Smooth muscle cell (in vitro differentiated cells): ENCODE results near the gene GM2A. TPM values are rescaled to one million over a fixed set of nuclear protein-coding genes. Genes with fewer than 3 reads are reported as not detected.

Experiments used
- DNase-seq: peaks from one replicate; lab custom pipeline; 2025; ENCODE audit not compliant: unreplicated experiment; lab: John Stamatoyannopoulos, UW
- H2AFZ ChIP-seq: fragments of 200-600 bp; sonication (generic); 2 replicates; pipeline ENCODE4 v1.6.0; 2016; ENCODE audit warnings: antibody characterized with exemption, low read depth, mild to moderate bottlenecking
- H3F3A ChIP-seq: fragments of 200-600 bp; sonication (generic); 2 replicates; pipeline ENCODE4 v1.6.0; 2017; ENCODE audit warnings: antibody characterized with exemption, low read depth
- H3K27ac ChIP-seq: fragments of 200-600 bp; sonication (generic); 2 replicates; pipeline ENCODE4 v1.5.1; 2016; ENCODE audit warnings: low read depth, mild to moderate bottlenecking
- H3K27me3 ChIP-seq: fragments of 200-600 bp; sonication (generic); 2 replicates; pipeline ENCODE4 v1.6.1; 2016; ENCODE audit warnings: low read depth, mild to moderate bottlenecking
- H3K36me3 ChIP-seq: fragments of 200-600 bp; sonication (generic); 2 replicates; pipeline ENCODE4 v1.5.1; 2016; ENCODE audit warnings: low read depth
- H3K4me1 ChIP-seq: fragments of 200-600 bp; sonication (generic); 2 replicates; pipeline ENCODE4 v1.5.1; 2016; ENCODE audit warnings: low read depth
- H3K4me2 ChIP-seq: fragments of 200-600 bp; sonication (generic); 2 replicates; pipeline ENCODE4 v1.6.0; 2016; ENCODE audit warnings: mild to moderate bottlenecking
- H3K4me3 ChIP-seq: fragments of 200-600 bp; sonication (generic); 2 replicates; pipeline ENCODE4 v1.5.1; 2016; ENCODE audit warnings: mild to moderate bottlenecking
- H3K79me2 ChIP-seq: fragments of 200-600 bp; sonication (generic); 2 replicates; pipeline ENCODE4 v1.6.0; 2016; ENCODE audit warnings: low read depth, mild to moderate bottlenecking
- H3K9ac ChIP-seq: fragments of 200-600 bp; sonication (generic); 2 replicates; pipeline ENCODE4 v1.6.0; 2016; ENCODE audit warnings: low read depth
- H3K9me3 ChIP-seq: fragments of 200-600 bp; sonication (generic); replicated peaks from 2 replicates; pipeline ENCODE4 v1.5.1; 2016; ENCODE audit warnings: low read depth
- H4K20me1 ChIP-seq: fragments of 200-600 bp; sonication (generic); 2 replicates; pipeline ENCODE4 v1.6.0; 2016; ENCODE audit warnings: low read depth
- CTCF ChIP-seq: fragments of 200-600 bp; sonication (generic); IDR thresholded peaks from 2 replicates; pipeline ENCODE4 v1.5.1; 2017; ENCODE audit warnings: borderline replicate concordance, mild to moderate bottlenecking, antibody characterized with exemption; ENCODE audit not compliant: insufficient read depth, poor library complexity, severe bottlenecking
- WGBS: methylation state at CpG from one replicate; pipeline ENCODE4 v1.1.7; 2016; ENCODE audit warnings: low lambda C conversion rate; 5-methylcytosine and 5-hydroxymethylcytosine counted together
- polyA plus RNA-seq: library from polyadenylated mRNA; unstranded; fragments of >200 nt; fragmentation: Nextera tagmentation; extraction: Ambion mirVana; gene quantifications from 2 replicates; pipeline ENCODE4 v1.2.1, GENCODE V29; 2016
- total RNA-seq: library from RNA; depleted of rRNA; stranded (reverse); fragments of >200 nt; gene quantifications from 2 replicates; pipeline ENCODE4 v1.2.3, GENCODE V29; 2014

GM2A gene
- total and polyA plus RNA-seq, 2 experiments from 2014 or later: 16.3 to 36.1 TPM

- TF ChIP-seq CTCF: no peak
- 77% methylated on average over 6 of the region's 6 CpGs for WGBS
- Histone ChIP-seq H3K27me3 (no peaks in the 10 kb centered on the region), H3K36me3 (no peaks in the 10 kb centered on the region), H3K9ac (no peak overlapping the region), H3K4me1 (no peaks in the 10 kb centered on the region), H3F3A (no peaks in the 10 kb centered on the region), H2AFZ (no peak overlapping the region), H3K4me3 (no peak overlapping the region), H3K9me3 (no peaks in the 10 kb centered on the region), H3K4me2 (no peak overlapping the region), H3K79me2 (no peaks in the 10 kb centered on the region), H4K20me1 (no peaks in the 10 kb centered on the region), H3K27ac (no peak overlapping the region)
- DNase-seq: no peak
Measured at GRCh38 chr5:151230048-151230680, 22.8 kb upstream of the GM2A start.

- H3K27me3 ChIP-seq: no peaks in the 10 kb centered on the region
- no peaks in the 10 kb centered on the region for H3K36me3 ChIP-seq
Measured at GRCh38 chr5:151231359-151231758, 21.6 kb upstream of the GM2A start.

GRCh38 chr5:151233616-151234085, 19.3 kb upstream of the GM2A start:
- no peak overlapping the region for H3K4me2 ChIP-seq
- H3F3A ChIP-seq: no peaks in the 10 kb centered on the region
- no peak overlapping the region for H3K4me3 ChIP-seq
- H3K27me3 ChIP-seq: no peaks in the 10 kb centered on the region
- H2AFZ ChIP-seq: no peak overlapping the region
- no peak for TF ChIP-seq CTCF
- H4K20me1 ChIP-seq: no peaks in the 10 kb centered on the region
- H3K27ac ChIP-seq: no peak overlapping the region
- H3K4me1 ChIP-seq: no peaks in the 10 kb centered on the region
- WGBS: 96% methylated on average over 8 of the region's 8 CpGs
- no peak for DNase-seq
- no peaks in the 10 kb centered on the region for H3K9me3 ChIP-seq
- H3K36me3 ChIP-seq: no peaks in the 10 kb centered on the region
- H3K9ac ChIP-seq: no peak overlapping the region
- H3K79me2 ChIP-seq: no peaks in the 10 kb centered on the region

More at GRCh38 chr5:151231359-151231758, 21.6 kb upstream of the GM2A start:
- Histone ChIP-seq H3K27ac (no peak overlapping the region), H3F3A (no peaks in the 10 kb centered on the region), H3K4me1 (no peaks in the 10 kb centered on the region), H3K9me3 (no peaks in the 10 kb centered on the region), H2AFZ (no peak overlapping the region), H3K4me2 (no peak overlapping the region), H3K4me3 (no peak overlapping the region), H4K20me1 (no peaks in the 10 kb centered on the region), H3K79me2 (no peaks in the 10 kb centered on the region), H3K9ac (no peak overlapping the region)
- TF ChIP-seq CTCF: no peak
- DNase-seq: no peak
